Measurements from ENCODE around the gene LHFPL4.
A peak's percentile ranks its signal among the peaks of the same experiment; 100 is the strongest.
"Not testable (repeated sequence)": the region's sequence is repeated elsewhere in the genome, so short reads cannot be mapped to it uniquely, and the experiment has no call there.

The LHFPL4 gene

GRCh38 chr3:9565316-9565715 lies 11.7 kb upstream of the LHFPL4 start:
- Histone ChIP-seq H3K4me3 (replicated peaks; ENCODE audit: insufficient read depth, low read length) (no peak overlapping the region), H3K27me3 (ENCODE audit: insufficient read depth, poor library complexity, severe bottlenecking) (no peaks in the 10 kb centered on the region), H3K27ac (replicated peaks) (no peak overlapping the region)
- DNase-seq (ENCODE audit: low read depth in 1 of 2, low spot score in 1 of 2), result no peak
- no peak for TF ChIP-seq GABPA (IDR thresholded peaks at IDR 0.05; ENCODE audit: low read depth)

GRCh38 chr3:9563851-9564250 lies 10.2 kb upstream of the LHFPL4 start:
- no peak for TF ChIP-seq POLR2AphosphoS5 (IDR thresholded peaks at IDR 0.05; ENCODE audit: low read depth)
- no peak for TF ChIP-seq GABPA (IDR thresholded peaks at IDR 0.05; ENCODE audit: low read depth)
- TF ChIP-seq SPI1 (IDR thresholded peaks at IDR 0.05; ENCODE audit: borderline replicate concordance, low read depth), result no peak
- TF ChIP-seq CTCF (IDR thresholded peaks at IDR 0.05; ENCODE audit: insufficient read depth, low read length), result no peak
- no peak for TF ChIP-seq REST (IDR thresholded peaks at IDR 0.05; ENCODE audit: insufficient replicate concordance, low read depth)
- no peak overlapping the region for H3K4me3 ChIP-seq (replicated peaks; ENCODE audit: insufficient read depth, low read length)
- no peaks in the 10 kb centered on the region for H3K27me3 ChIP-seq (ENCODE audit: insufficient read depth, poor library complexity, severe bottlenecking)
- DNase-seq (ENCODE audit: low read depth in 1 of 2, low spot score in 1 of 2), result no peak
- H3K27ac ChIP-seq (replicated peaks), result no peak overlapping the region

GRCh38 chr3:9560056-9560455 lies 6.4 kb upstream of the LHFPL4 start:
- not testable (repeated sequence) for H3K4me3 ChIP-seq (replicated peaks; ENCODE audit: insufficient read depth, low read length); H3K27me3 ChIP-seq (ENCODE audit: insufficient read depth, poor library complexity, severe bottlenecking); DNase-seq (ENCODE audit: low read depth in 1 of 2, low spot score in 1 of 2); H3K27ac ChIP-seq (replicated peaks)

- no peak for DNase-seq (ENCODE audit: low read depth in 1 of 2, low spot score in 1 of 2)
- Histone ChIP-seq H3K27me3 (ENCODE audit: insufficient read depth, poor library complexity, severe bottlenecking) (peaks cover 7% of the 10 kb centered on the region), H3K27ac (replicated peaks) (no peak overlapping the region), H3K4me3 (replicated peaks; ENCODE audit: insufficient read depth, low read length) (peak overlapping the region; percentile 39; the same call in 1 of the 2 replicates)
- TF ChIP-seq GABPA (IDR thresholded peaks at IDR 0.05; ENCODE audit: low read depth) (no peak), REST (IDR thresholded peaks at IDR 0.05; ENCODE audit: insufficient replicate concordance, low read depth) (no peak), SPI1 (IDR thresholded peaks at IDR 0.05; ENCODE audit: borderline replicate concordance, low read depth) (no peak), CTCF (IDR thresholded peaks at IDR 0.05; ENCODE audit: insufficient read depth, low read length) (no peak), POLR2AphosphoS5 (IDR thresholded peaks at IDR 0.05; ENCODE audit: low read depth) (no peak)
These were observed 409 bp upstream of the LHFPL4 start for GRCh38 chr3:9553948-9554513.

All from HL-60 (cell line).